HCT116 (cell line): ENCODE results near the gene SERPINA10. TPM values are rescaled to one million over a fixed set of nuclear protein-coding genes. Genes with fewer than 3 reads are reported as not detected.

ENCODE experiments used
- ATAC-seq: fragments of 200-7000 bp; cut with Tn5 transposase; 2 replicates; pipeline ENCODE4 v1.9.1; 2020; ENCODE audit warnings: mild to moderate bottlenecking, moderate library complexity
- BruUV-seq: library from RNA; stranded (reverse); fragments of 400-500 nt; replicated peaks from 2 replicates; lab custom pipeline; 2021; lab: Mats Ljungman, UMichigan
- CTCF ChIA-PET: fragments of 300-600 bp; sonication (Branson Sonifier 250); formaldehyde crosslinking; loops from one replicate; lab custom pipeline; 2021; ENCODE audit warnings: antibody characterized with exemption; lab: Charles Lee
- POLR2A ChIA-PET: fragments of 300-600, 350-600 bp; sonication (Branson Sonifier 250); formaldehyde crosslinking; loops from one replicate; lab custom pipeline; 2021; ENCODE audit warnings: antibody characterized with exemption; lab: Charles Lee
- RAD21 ChIA-PET, 2 experiments: fragments of 300-600 bp; sonication (Branson Sonifier 250); formaldehyde crosslinking; loops; one replicate each; lab custom pipeline; 2023; ENCODE audit warnings: low total read pairs in 2 of 2; ENCODE audit not compliant: uncharacterized antibody in 2 of 2, unreplicated experiment in 2 of 2, low non-redundant PET in 1 of 2; lab: Charles Lee
- DNase-seq: peaks from one replicate; pipeline ENCODE4 v3.0.0-alpha.2; 2010; ENCODE audit warnings: low read depth, low spot score
- H2AFZ ChIP-seq: fragments of 200-600 bp; shearing (Covaris generic), sonication (generic); 2 replicates; pipeline ENCODE4 v1.6.1; 2017; ENCODE audit warnings: low read depth, mixed run types, mixed read lengths, antibody characterized with exemption, low read length; ENCODE audit not compliant: poor library complexity, severe bottlenecking
- H3K27ac ChIP-seq: 2 replicates; pipeline ENCODE4 v1.5.1; 2012; ENCODE audit warnings: low read depth, low read length
- H3K27me3 ChIP-seq: fragments of 200-600 bp; sonication (generic); 2 replicates; pipeline ENCODE4 v1.6.1; 2016; ENCODE audit warnings: mixed run types, low read length, mixed read lengths; ENCODE audit not compliant: insufficient read depth
- H3K36me3 ChIP-seq, 2 experiments: fragments of 200-500 bp in 1 of 2; fragments of 200-600 bp in 1 of 2; sonication (Bioruptor generic) in 1 of 2; sonication (generic) in 1 of 2; 2 replicates each; pipeline versions ENCODE4 v1.5.1 to v1.6.1; 2014 to 2016; ENCODE audit warnings: low read length in 2 of 2, inconsistent platforms in 1 of 2, mixed read lengths in 1 of 2, mixed run types in 1 of 2; ENCODE audit not compliant: insufficient read depth in 2 of 2, control insufficient read depth in 1 of 2
- H3K4me1 ChIP-seq, 2 experiments: fragments of 200-600 bp in 1 of 2; sonication (generic) in 1 of 2; 2 replicates each; pipeline versions ENCODE4 v1.5.1 to v1.6.1; 2012 to 2017; ENCODE audit warnings: low read length in 2 of 2, inconsistent platforms in 1 of 2, mild to moderate bottlenecking in 1 of 2, mixed read lengths in 1 of 2, mixed run types in 1 of 2, moderate library complexity in 1 of 2; ENCODE audit not compliant: insufficient read depth in 2 of 2, control insufficient read depth in 1 of 2
- H3K4me2 ChIP-seq: fragments of 200-600 bp; sonication (generic); 2 replicates; pipeline ENCODE4 v1.6.1; 2017; ENCODE audit warnings: mixed run types, low read length, mixed read lengths
- H3K4me3 ChIP-seq, 2 experiments: fragments of 200-600 bp in 1 of 2; sonication (generic) in 1 of 2; replicated peaks in 1 of 2; 2 replicates each; pipeline ENCODE4 v1.5.1; 2011 to 2016; ENCODE audit warnings: low read length in 2 of 2, control low read depth in 1 of 2, low read depth in 1 of 2, mild to moderate bottlenecking in 1 of 2, mixed read lengths in 1 of 2, mixed run types in 1 of 2
- H3K79me2 ChIP-seq: fragments of 200-600 bp; sonication (generic); 2 replicates; pipeline ENCODE4 v1.6.1; 2017; ENCODE audit warnings: mild to moderate bottlenecking, mixed run types, low read length, moderate library complexity, mixed read lengths; ENCODE audit not compliant: insufficient read depth
- H3K9ac ChIP-seq: fragments of 200-600 bp; sonication (generic); 2 replicates; pipeline ENCODE4 v1.6.1; 2016; ENCODE audit warnings: low read length, mixed read lengths
- H3K9me2 ChIP-seq: fragments of 200-600 bp; sonication (generic), shearing (Covaris generic); 2 replicates; pipeline ENCODE4 v1.6.1; 2017; ENCODE audit warnings: mixed run types, mild to moderate bottlenecking, moderate library complexity; ENCODE audit not compliant: insufficient read depth
- H3K9me3 ChIP-seq, 2 experiments: fragments of 200-500 bp in 1 of 2; fragments of 200-600 bp in 1 of 2; sonication (Bioruptor generic) in 1 of 2; sonication (generic) in 1 of 2; 2 replicates each; pipeline ENCODE4 v1.6.1; 2014 to 2017; ENCODE audit warnings: low read length in 2 of 2, mixed read lengths in 2 of 2, inconsistent platforms in 1 of 2, low read depth in 1 of 2, mild to moderate bottlenecking in 1 of 2, mixed run types in 1 of 2, moderate library complexity in 1 of 2; ENCODE audit not compliant: control insufficient read depth in 1 of 2, insufficient read depth in 1 of 2
- H4K20me1 ChIP-seq: fragments of 200-600 bp; sonication (generic), shearing (Covaris generic); 2 replicates; pipeline ENCODE4 v1.6.1; 2017; ENCODE audit warnings: mixed run types, mild to moderate bottlenecking, moderate library complexity; ENCODE audit not compliant: insufficient read depth
- CBX3 ChIP-seq: IDR thresholded peaks from 2 replicates; pipeline ENCODE4 v1.6.1; 2012; ENCODE audit warnings: low read depth
- CEBPB ChIP-seq: IDR thresholded peaks from 2 replicates; pipeline ENCODE4 v1.6.1; 2012; ENCODE audit warnings: low read depth
- ELF1 ChIP-seq: IDR thresholded peaks from 2 replicates; pipeline ENCODE4 v1.6.1; 2012; ENCODE audit warnings: low read depth, borderline replicate concordance
- EZH2phosphoT487 ChIP-seq: fragments of 200-600 bp; IDR thresholded peaks from 2 replicates; pipeline ENCODE4 v1.6.1; 2018; ENCODE audit warnings: antibody characterized with exemption, borderline replicate concordance
- REST ChIP-seq: IDR thresholded peaks from 2 replicates; pipeline ENCODE4 v1.6.1; 2012; ENCODE audit warnings: low read depth
- SIN3A ChIP-seq: IDR thresholded peaks from 2 replicates; pipeline ENCODE4 v1.6.1; 2012; ENCODE audit warnings: low read depth
- SP1 ChIP-seq: IDR thresholded peaks from 2 replicates; pipeline ENCODE4 v1.6.1; 2012; ENCODE audit warnings: low read depth
- SRF ChIP-seq: IDR thresholded peaks from 2 replicates; pipeline ENCODE4 v1.6.1; 2012; ENCODE audit warnings: low read depth
- TCF7L2 ChIP-seq: IDR thresholded peaks from 2 replicates; pipeline ENCODE4 v1.7.0; 2011; ENCODE audit warnings: borderline replicate concordance, inconsistent platforms; ENCODE audit not compliant: insufficient read depth, insufficient read length; ENCODE audit errors: extremely low read depth
- YY1 ChIP-seq: IDR thresholded peaks from 2 replicates; pipeline ENCODE4 v1.6.1; 2011; ENCODE audit warnings: low read length, low read depth, moderate library complexity, mild to moderate bottlenecking; ENCODE audit not compliant: insufficient replicate concordance; ENCODE audit errors: extremely low read depth
- ZBTB33 ChIP-seq: IDR thresholded peaks from 2 replicates; pipeline ENCODE4 v1.6.1; 2011; ENCODE audit warnings: mild to moderate bottlenecking, low read length, moderate library complexity; ENCODE audit not compliant: insufficient replicate concordance; ENCODE audit errors: extremely low read depth
- ZNF274 ChIP-seq: fragments of 200-500 bp; sonication (Bioruptor generic); IDR thresholded peaks from 2 replicates; pipeline ENCODE4 v1.6.1; 2014; ENCODE audit warnings: mild to moderate bottlenecking, low read depth, low read length, inconsistent platforms
- intact Hi-C: fragments of 100-400 bp; cut with micrococcal nuclease; formaldehyde crosslinking; loops from 2 replicates; pipeline ENCODE4 v1.10.0; 2022
- total RNA-seq: library from RNA; stranded (reverse); gene quantifications from one replicate; pipeline ENCODE4 v1.2.1, GENCODE V29; 2021; ENCODE audit not compliant: unreplicated experiment
- TF ChIP-seq, protein P1 (sequence below): IDR thresholded peaks from 2 replicates; pipeline ENCODE4 v1.6.1; 2012

Gene SERPINA10
- total RNA-seq, 1 experiment from 2014 or later = not detected

DNA sequence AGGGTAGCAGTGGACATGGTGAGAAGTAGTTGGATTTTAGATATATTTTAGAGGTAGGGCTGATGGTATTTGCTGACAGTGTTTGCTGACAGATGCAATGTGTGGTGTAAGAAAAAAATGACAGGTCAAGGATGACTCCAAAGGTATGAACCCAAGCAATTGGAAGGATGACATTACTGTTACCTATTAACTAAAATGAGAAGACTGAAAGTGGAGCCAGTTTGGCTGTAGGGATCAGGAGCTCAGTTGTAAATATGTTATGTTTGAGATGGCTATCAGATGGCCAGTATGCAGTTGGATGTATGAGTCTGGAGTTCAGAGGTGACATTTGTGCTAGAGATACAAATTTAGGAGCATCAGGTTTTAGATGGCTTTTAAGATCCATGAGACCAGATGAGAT, 47.5 kb upstream of the SERPINA10 start:
- H3K27me3 ChIP-seq = no peaks in the 10 kb centered on the region; the same call in 1 of the 2 replicates
- H3K4me3 ChIP-seq = no peak overlapping the region
- no peaks in the 10 kb centered on the region for H4K20me1 ChIP-seq
- H3K9me3 ChIP-seq = no peaks in the 10 kb centered on the region
- DNase-seq = no peak
- no peak overlapping the region for H3K4me2 ChIP-seq
- no peak overlapping the region for H3K27ac ChIP-seq
- POLR2A ChIA-PET = no interaction called here
- H3K79me2 ChIP-seq = no peaks in the 10 kb centered on the region
- H3K9ac ChIP-seq = no peak overlapping the region
- H3K36me3 ChIP-seq = no peaks in the 10 kb centered on the region
- no peak overlapping the region for H2AFZ ChIP-seq
- ATAC-seq = no peak
- RAD21 ChIA-PET = no interaction called here
- CTCF ChIA-PET = no interaction called here
- H3K4me1 ChIP-seq = peaks cover 16 to 41% of the 10 kb centered on the region in 2 experiments
- no peaks in the 10 kb centered on the region for H3K9me2 ChIP-seq
- intact Hi-C loops = no loop called here
- no TSS peak for BruUV-seq
- no peak for TF ChIP-seq CBX3
- TF ChIP-seq SP1 = no peak
- TF ChIP-seq ZBTB33 = no peak

DNA sequence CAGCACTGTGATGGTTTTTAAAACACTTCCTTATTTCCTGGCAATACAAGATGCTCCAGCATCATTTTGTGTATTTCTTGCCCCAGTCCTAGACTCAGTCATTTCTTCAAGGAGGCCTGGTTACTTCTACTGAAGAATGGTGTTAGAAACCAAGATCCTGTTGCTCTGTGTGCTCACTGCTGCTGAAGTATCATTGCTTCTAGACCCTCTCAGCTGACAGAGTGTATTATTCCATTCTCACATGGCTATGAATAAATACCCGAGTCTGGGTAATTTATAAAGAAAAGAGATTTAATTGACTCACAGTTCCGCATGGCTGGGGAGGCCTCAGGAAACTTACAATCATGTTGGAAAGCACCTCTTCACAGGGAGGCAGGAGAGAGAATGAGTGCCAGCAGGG, 45.0 kb upstream of the SERPINA10 start:
- CTCF ChIA-PET = no interaction called here
- Histone ChIP-seq H3K9ac (no peak overlapping the region), H4K20me1 (no peaks in the 10 kb centered on the region), H3K36me3 (no peaks in the 10 kb centered on the region), H3K9me3 (no peaks in the 10 kb centered on the region), H3K4me3 (no peak overlapping the region), H3K27ac (no peak overlapping the region), H3K9me2 (no peaks in the 10 kb centered on the region), H3K4me2 (no peak overlapping the region), H3K79me2 (no peaks in the 10 kb centered on the region), H2AFZ (no peak overlapping the region), H3K4me1 (peaks cover 13 to 23% of the 10 kb centered on the region in 2 experiments), H3K27me3 (no peaks in the 10 kb centered on the region; the same call in 1 of the 2 replicates)
- intact Hi-C loops = no loop called here
- DNase-seq (no peak), ATAC-seq (no peak)
- RAD21 ChIA-PET = no interaction called here
- POLR2A ChIA-PET = no interaction called here
- no TSS peak for BruUV-seq
- TF ChIP-seq ZNF274 (no peak), CEBPB (no peak), REST (no peak), SIN3A (no peak), TCF7L2 (no peak), YY1 (no peak), SRF (no peak), EZH2phosphoT487 (no peak), ELF1 (no peak)
- TF ChIP-seq, protein P1, sequence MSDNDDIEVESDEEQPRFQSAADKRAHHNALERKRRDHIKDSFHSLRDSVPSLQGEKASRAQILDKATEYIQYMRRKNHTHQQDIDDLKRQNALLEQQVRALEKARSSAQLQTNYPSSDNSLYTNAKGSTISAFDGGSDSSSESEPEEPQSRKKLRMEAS = no peak
